ENCODE data around the gene AEN.

DNA sequence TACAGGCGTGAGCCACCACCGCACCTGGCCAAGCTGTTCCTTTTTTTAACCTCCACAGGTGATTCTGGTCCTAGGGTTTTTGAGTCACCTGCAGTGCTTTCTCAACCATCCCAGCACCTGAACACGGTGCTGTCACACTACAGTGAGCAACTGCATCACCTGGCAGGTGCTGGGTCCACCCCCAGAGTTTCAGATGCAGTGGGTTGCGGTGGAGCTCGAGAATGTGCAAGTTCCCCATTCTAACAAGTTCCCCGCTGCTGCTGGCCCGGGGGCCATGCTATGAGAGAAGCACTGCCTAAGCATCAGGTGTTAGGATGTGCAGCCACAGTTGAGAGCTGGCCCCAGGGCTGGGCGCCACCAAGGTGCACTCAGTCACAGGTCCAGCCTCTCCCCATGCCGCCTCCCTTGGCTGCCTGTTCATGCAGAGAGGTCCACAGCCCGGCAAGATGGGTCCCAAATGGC, 35.7 kb downstream of the AEN start:
- TF ChIP-seq CTCF (IDR thresholded peaks at IDR 0.05 in 2 of 3, conservative IDR thresholded peaks at IDR 0.05 in 1 of 3; ENCODE audit: borderline replicate concordance in 1 of 3, insufficient read depth in 1 of 3, low read depth in 2 of 3, low read length in 2 of 3), result no peak
- no peak for TF ChIP-seq EZH2 (IDR thresholded peaks at IDR 0.05)
- no peak for TF ChIP-seq JUND (IDR thresholded peaks at IDR 0.05)
- TF ChIP-seq RAD21 (IDR thresholded peaks at IDR 0.05; ENCODE audit: low read depth), result no peak
- no peak for TF ChIP-seq SIN3A (IDR thresholded peaks at IDR 0.05; ENCODE audit: low read depth)
- TF ChIP-seq CEBPB (IDR thresholded peaks at IDR 0.05; ENCODE audit: low read depth), result no peak
- no peak for TF ChIP-seq EGR1 (IDR thresholded peaks at IDR 0.05; ENCODE audit: low read depth)
- no peak for TF ChIP-seq POLR2AphosphoS5 (IDR thresholded peaks at IDR 0.05; ENCODE audit: low read depth, low read length)
- TF ChIP-seq SP1 (IDR thresholded peaks at IDR 0.05; ENCODE audit: low read depth), result no peak
- TF ChIP-seq, protein P1, sequence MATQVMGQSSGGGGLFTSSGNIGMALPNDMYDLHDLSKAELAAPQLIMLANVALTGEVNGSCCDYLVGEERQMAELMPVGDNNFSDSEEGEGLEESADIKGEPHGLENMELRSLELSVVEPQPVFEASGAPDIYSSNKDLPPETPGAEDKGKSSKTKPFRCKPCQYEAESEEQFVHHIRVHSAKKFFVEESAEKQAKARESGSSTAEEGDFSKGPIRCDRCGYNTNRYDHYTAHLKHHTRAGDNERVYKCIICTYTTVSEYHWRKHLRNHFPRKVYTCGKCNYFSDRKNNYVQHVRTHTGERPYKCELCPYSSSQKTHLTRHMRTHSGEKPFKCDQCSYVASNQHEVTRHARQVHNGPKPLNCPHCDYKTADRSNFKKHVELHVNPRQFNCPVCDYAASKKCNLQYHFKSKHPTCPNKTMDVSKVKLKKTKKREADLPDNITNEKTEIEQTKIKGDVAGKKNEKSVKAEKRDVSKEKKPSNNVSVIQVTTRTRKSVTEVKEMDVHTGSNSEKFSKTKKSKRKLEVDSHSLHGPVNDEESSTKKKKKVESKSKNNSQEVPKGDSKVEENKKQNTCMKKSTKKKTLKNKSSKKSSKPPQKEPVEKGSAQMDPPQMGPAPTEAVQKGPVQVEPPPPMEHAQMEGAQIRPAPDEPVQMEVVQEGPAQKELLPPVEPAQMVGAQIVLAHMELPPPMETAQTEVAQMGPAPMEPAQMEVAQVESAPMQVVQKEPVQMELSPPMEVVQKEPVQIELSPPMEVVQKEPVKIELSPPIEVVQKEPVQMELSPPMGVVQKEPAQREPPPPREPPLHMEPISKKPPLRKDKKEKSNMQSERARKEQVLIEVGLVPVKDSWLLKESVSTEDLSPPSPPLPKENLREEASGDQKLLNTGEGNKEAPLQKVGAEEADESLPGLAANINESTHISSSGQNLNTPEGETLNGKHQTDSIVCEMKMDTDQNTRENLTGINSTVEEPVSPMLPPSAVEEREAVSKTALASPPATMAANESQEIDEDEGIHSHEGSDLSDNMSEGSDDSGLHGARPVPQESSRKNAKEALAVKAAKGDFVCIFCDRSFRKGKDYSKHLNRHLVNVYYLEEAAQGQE (IDR thresholded peaks at IDR 0.05; ENCODE audit: low read depth), result no peak
- TF ChIP-seq YY1 (IDR thresholded peaks at IDR 0.05; ENCODE audit: extremely low read depth, insufficient replicate concordance, low read depth, low read length), result no peak
